ENCODE data around the gene MRNIP. TPM values are rescaled to one million over a fixed set of nuclear protein-coding genes. Genes with fewer than 3 reads are reported as not detected.

MRNIP gene
- total and polyA plus RNA-seq, 2 of the 8 experiments (the other 6 are each of a cell fraction or from before 2014, with no cell fraction given) = 29.6 TPM

DNA sequence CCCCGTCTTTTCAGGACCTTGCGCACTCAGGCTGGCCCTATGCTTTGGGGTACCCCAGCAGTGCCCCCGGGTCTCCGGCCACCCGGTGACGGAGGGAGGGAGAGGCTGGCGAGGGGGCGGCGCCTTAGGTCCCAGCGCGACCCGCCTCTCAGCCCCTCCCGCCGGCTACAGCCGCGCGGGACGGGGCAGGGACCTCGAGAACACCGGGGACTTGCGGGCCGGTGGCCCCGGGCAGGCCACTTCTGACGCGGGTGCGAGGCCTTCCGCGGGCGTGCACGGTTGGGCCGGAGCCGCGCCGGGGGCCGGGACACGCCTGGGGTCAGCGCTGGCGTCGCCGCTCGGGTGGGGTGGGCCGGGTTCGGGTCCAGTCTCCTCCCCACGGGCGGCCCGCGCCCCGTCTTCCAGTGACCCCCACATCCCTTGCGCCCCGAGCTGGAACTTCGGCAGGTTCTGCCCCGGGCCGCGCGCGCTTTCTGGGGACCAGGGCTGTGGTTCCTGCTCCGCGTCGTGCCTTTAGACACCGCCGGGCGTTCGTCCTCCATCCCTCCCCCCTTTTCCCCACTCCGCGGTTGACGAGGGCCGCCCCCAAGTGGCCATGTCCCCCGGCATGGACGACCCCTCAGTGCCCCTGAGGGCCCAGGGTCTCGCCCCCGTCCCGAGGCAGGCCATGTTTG is 41.7 kb downstream of the MRNIP start:
- ChIA-PET POLR2A (ENCODE audit: partially characterized antibody) (interaction anchor here (1.1 to 12.6 kb wide), 8 partner anchors 10 to 253 kb away, joined by 3 to 207 read pairs (median 4); partner anchors contain the start of genes HNRNPH1, LTC4S and MGAT4B), CTCF (ENCODE audit: partially characterized antibody) (interaction anchor here (1.4 to 3.3 kb wide), 2 partner anchors 15 to 54 kb away, joined by 6 to 11 read pairs; no protein-coding TSS in a partner anchor)
- 4% methylated on average over 43 of the region's 72 CpGs; no CpG with 5 or more reads in 1 of the 2 experiments for WGBS, 2 experiments (ENCODE audit: extremely low coverage in 1 of 2, insufficient coverage in 1 of 2, insufficient read length in 1 of 2, insufficient replicate concordance in 2 of 2, low coverage in 1 of 2, low lambda C conversion rate in 2 of 2, missing lambda C conversion rate in 1 of 2)
- Histone ChIP-seq H3K79me2 (ENCODE audit: control insufficient read depth in 1 of 2, insufficient read depth in 2 of 2, low read length in 2 of 2) (peaks cover 0 to 8% of the 10 kb centered on the region in 2 experiments; a peak in 2 of 4 replicates), H3K4me3 (ENCODE audit: extremely low read depth in 1 of 4, insufficient read depth in 2 of 4, low read depth in 3 of 4, low read length in 4 of 4) (peak overlapping the region; percentile 32 to 62 (median 40)), H3K9me3 (ENCODE audit: insufficient read depth in 2 of 2, low read depth in 1 of 2, low read length in 1 of 2) (no peaks in the 10 kb centered on the region), H3K9ac (replicated peaks in 1 of 4; ENCODE audit: extremely low read depth in 1 of 4, low read depth in 3 of 4, low read length in 3 of 4) (no peak overlapping the region; a peak in 2 of 7 replicates), H3K56ac (replicated peaks; ENCODE audit: insufficient read length, low read depth, low read length) (no peak overlapping the region), H4K91ac (replicated peaks; ENCODE audit: insufficient read length, low read length) (peak overlapping the region; percentile 32), H2BK15ac (ENCODE audit: low read length) (no peak overlapping the region), H3K18ac (ENCODE audit: extremely low read depth, low read length) (peak overlapping the region; percentile 7; the same call in 1 of the 2 replicates), H2BK5ac (ENCODE audit: low read depth, low read length) (no peak overlapping the region), H4K20me1 (replicated peaks in 1 of 2; ENCODE audit: control insufficient read depth in 1 of 2, insufficient read depth in 2 of 2, low read length in 2 of 2) (peaks cover 0 to 3% of the 10 kb centered on the region in 2 experiments), H2BK120ac (replicated peaks; ENCODE audit: low read depth, low read length) (no peak overlapping the region), H3K4me1 (replicated peaks in 1 of 4; ENCODE audit: control insufficient read depth in 3 of 4, insufficient read depth in 4 of 4, low read length in 3 of 4) (peaks cover 0 to 33% (median 29%) of the 10 kb centered on the region in 4 experiments; a peak in 6 of 7 replicates), H3K14ac (ENCODE audit: insufficient read length) (no peak overlapping the region), H3K23ac (ENCODE audit: insufficient read length) (no peak overlapping the region), H3K27me3 (replicated peaks in 1 of 4; ENCODE audit: control insufficient read depth in 3 of 4, extremely low read depth in 1 of 4, insufficient read depth in 3 of 4, low read length in 3 of 4) (peaks cover 0 to 5% (median 2%) of the 10 kb centered on the region in 4 experiments; a peak in 2 of 7 replicates), H3K79me1 (ENCODE audit: low read depth, low read length) (no peaks in the 10 kb centered on the region), H2BK12ac (ENCODE audit: low read depth, low read length) (no peak overlapping the region), H2AK5ac (ENCODE audit: low read depth, low read length) (no peak overlapping the region), H4K8ac (ENCODE audit: extremely low read depth, insufficient read depth, low read length) (no peak overlapping the region; the same call in 1 of the 2 replicates), H3K4ac (replicated peaks; ENCODE audit: insufficient read length, low read depth, low read length) (no peak overlapping the region), H2BK20ac (ENCODE audit: low read length) (no peak overlapping the region), H3K23me2 (ENCODE audit: low read depth, low read length) (peaks cover 15% of the 10 kb centered on the region; the same call in 1 of the 2 replicates), H3K4me2 (ENCODE audit: insufficient read depth in 1 of 2, low read depth in 2 of 2, low read length in 2 of 2) (peak overlapping the region; percentile 54 to 71), H3K36me3 (ENCODE audit: control insufficient read depth in 2 of 4, insufficient read depth in 4 of 4, low read length in 3 of 4) (peaks cover 0 to 5% (median 0%) of the 10 kb centered on the region in 4 experiments; a peak in 1 of 8 replicates), H3K27ac (ENCODE audit: low read depth, low read length) (no peak overlapping the region), H4K5ac (ENCODE audit: insufficient read length, low read depth, low read length) (no peak overlapping the region), H2AFZ (ENCODE audit: low read length) (no peak overlapping the region)
- no peak for FAIRE-seq
- DNase-seq (ENCODE audit: low read depth in 1 of 2, low spot score in 2 of 2) = peak in 1 of 2 experiments; percentile 77
- TF ChIP-seq RAD21 (IDR thresholded peaks at IDR 0.05 in 1 of 2, conservative IDR thresholded peaks at IDR 0.05 in 1 of 2; ENCODE audit: low read depth in 2 of 2, low read length in 2 of 2) (peak in 1 of 2 experiments; percentile 20; a peak in 1 of 4 replicates), CTBP2 (IDR thresholded peaks at IDR 0.05; ENCODE audit: borderline replicate concordance, insufficient read depth, insufficient read length, low read length) (no peak), BACH1 (IDR thresholded peaks at IDR 0.05; ENCODE audit: low read length) (0 out of 2 replicates have a peak, but pooled peaks have one; percentile 30), CTCF (IDR thresholded peaks at IDR 0.05; ENCODE audit: control extremely low read depth in 1 of 3, insufficient read depth in 1 of 3, low read depth in 1 of 3, low read length in 3 of 3) (0 out of 4 replicates have a peak, but pooled peaks of 1 of the 3 experiments have one; percentile 8), KDM4A (IDR thresholded peaks at IDR 0.05; ENCODE audit: low read depth, low read length, severe bottlenecking) (peak; percentile 67)
- TF ChIP-seq, protein P1, sequence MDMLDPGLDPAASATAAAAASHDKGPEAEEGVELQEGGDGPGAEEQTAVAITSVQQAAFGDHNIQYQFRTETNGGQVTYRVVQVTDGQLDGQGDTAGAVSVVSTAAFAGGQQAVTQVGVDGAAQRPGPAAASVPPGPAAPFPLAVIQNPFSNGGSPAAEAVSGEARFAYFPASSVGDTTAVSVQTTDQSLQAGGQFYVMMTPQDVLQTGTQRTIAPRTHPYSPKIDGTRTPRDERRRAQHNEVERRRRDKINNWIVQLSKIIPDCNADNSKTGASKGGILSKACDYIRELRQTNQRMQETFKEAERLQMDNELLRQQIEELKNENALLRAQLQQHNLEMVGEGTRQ (IDR thresholded peaks at IDR 0.05; ENCODE audit: low read length) = no peak; the same call in 1 of the 2 replicates

All from H1 (cell line).